ENCODE results near the gene ZNF548.
"Not testable (repeated sequence)": the region's sequence is repeated elsewhere in the genome, so short reads cannot be mapped to it uniquely, and the experiment has no call there.

The ZNF548 gene

DNA sequence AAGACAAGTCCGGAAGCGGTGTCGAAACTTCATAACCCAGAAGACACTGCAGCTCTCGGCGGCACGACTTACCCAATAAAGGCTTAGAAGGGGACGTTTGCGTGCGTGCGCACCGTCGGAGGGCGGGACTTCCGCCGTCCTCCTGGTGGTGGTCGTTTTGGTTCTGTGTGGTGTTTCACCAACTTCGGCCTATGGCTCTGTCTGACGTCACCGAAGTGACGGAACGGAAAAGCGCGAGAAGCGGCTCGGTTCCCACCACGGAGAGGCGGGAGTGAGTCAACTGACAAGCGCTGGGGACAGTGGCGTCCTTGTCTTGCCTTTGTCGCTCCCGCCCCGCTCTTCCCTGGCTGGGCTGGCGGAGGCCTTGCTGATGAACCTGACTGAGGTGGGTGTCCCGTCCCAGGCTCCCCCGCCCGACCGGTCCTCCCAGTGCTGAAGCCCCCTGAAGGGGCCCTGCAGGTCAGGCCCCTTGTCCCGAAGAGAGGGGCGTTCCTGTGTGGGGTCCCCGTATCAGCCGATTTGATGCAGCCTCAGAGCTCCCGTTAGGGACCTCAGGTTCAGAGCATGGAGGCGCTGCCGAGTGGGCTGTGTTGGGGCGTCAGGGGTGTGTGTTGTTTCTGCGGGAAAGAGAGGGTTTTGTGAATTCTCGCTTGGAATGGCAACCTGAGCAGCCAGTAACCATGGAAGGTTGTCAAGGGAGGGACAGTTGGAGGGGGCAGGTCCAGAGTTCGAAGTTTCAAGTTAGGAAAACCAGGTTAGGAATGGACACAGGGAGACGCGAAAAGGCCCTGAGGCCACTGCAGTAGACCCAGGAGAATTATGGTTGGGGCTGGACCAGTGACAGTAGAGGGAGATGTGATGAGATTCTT is at the start of gene ZNF548:
Gene ZNF548 (plus strand): TSS at position 125 of the 869 bp plus-strand sequence. CDS start 246 bp downstream, at position 371.
- DNase-seq: peak; percentile 96

DNA sequence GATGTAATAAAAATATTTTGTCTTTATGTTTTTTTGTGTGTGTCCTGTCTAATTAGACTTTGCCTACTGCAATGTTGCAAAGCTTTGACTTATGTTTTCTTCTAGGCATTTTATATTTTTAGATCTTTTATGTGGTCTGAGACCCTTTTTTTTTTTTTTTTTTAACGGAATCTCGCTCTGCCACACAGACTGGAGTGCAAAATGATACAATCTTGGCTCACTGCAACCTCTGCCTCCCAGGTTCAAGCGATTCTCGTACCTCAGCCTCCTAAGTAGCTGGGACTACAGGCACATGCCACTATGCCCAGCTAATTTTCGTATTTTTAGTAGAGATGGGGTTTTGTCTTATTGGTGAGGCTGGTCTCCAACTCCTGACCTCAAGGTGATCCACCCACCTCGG is 47.1 kb upstream of the ZNF548 start:
- DNase-seq: no peak

DNA sequence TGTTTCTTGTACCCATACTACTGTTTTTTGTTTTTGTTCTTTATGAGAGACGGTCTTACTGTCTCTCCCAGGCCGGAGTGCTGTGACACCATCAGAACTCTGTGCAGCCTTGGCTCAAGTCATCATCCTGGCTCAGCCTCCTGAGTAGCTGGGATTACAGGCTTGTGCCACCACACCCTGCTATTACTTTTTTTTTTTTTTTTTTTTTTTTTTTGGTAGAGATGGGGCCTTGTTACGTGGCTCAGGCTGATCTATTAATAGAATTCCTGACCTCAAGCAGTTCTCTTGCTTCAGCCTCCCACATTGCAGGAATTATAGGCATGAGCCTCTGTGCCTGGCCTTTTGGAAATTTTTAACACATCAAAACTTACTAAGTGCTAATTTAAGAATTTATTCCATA is 41.5 kb upstream of the ZNF548 start:
- DNase-seq: no peak

DNA sequence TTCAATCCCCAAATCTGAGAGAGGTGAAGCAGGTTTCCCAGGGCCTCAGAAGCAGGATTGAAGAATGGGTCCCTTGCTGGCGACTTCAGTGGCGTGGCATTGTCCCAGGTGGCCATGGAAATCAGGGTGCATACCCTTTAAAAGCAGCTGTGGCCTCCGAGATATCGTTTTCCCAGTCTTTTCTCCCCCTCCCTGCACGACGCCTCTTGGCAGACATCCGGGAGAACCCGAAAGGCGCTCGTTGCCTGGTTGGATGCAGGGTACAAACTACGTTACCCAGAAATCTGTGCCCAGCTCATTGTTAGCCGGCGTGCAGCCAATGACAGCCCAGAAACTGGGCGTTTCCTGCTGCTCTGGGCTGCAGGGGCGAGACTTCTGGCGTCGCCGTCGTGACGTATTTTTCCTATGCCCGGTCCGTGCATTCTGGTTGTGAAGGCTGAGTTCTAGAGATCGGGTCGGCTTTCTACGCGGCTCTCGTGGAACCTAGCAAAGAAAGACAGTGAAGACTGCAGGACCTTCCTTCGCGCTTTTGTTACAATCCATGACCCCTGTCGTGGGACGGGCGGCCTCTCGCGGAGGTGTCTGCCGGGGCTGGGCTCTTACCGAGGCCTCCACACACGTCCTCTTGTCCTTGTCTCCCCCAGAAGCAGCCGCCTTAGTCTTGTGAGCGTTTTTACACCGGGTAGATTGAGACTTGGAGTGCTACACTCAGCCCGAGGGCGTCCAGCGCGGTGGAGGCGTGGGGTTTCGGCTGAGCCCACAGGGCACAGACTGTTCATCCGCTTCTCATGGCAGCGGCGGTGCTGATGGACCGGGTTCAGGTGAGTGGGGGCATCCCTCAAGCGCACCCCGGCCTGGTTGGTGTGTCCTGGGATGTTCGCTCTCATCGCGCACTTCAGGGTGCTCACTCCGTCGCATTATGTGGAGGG is 38.5 kb upstream of the ZNF548 start, which contains the start of gene ZNF304:
Gene ZNF304 (plus strand): TSS at position 395 of the 929 bp plus-strand sequence. CDS start 394 bp downstream, at position 789.
- peak; percentile 93 for DNase-seq

DNA sequence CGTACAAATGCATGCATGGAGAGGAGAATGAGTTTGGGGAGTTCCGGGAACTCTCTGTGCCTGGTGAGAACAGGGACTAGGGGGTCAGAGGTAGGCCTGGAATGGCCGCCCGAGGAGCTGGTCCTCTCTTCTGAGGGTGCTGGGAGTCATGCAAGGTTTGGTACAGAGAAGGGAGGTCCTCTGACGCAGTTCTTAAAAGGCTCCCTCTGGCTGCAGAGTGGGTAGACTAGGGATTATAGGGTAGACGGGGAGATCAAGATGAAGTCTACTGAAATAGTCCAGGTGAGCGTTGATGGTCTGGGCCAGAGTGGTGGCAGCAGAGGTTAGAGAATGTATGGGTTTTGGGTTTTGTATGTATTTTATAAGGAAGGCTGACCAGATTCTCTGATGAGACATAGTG is 37.8 kb upstream of the ZNF548 start:
- no peak for DNase-seq

DNA sequence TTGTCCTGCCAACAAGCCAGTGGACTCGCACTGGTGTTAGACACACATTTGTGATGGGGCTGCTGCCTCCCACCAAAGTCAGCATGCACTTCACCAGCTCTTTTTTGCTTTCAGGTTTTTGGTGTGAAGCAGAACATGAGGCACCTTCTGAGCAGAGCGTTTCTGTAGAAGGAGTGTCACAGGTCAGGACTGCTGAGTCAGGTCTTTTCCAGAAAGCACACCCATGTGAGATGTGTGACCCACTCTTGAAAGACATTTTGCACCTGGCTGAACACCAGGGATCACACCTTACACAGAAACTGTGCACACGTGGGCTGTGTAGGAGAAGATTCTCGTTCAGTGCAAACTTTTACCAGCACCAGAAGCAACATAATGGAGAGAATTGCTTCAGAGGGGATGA is 33.7 kb upstream of the ZNF548 start:
- no peak for DNase-seq

DNA sequence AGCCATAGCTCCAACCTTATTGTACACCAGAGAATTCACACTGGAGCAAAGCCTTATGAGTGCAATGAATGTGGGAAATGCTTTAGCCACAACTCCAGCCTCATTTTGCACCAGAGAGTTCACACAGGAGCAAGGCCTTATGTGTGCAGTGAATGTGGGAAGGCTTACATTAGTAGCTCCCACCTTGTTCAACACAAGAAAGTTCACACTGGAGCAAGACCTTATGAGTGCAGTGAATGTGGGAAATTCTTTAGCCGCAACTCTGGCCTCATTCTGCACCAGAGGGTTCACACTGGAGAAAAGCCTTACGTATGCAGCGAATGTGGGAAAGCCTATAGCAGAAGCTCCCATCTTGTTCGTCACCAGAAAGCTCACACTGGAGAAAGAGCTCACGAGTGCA is 32.2 kb upstream of the ZNF548 start:
- DNase-seq: no peak

DNA sequence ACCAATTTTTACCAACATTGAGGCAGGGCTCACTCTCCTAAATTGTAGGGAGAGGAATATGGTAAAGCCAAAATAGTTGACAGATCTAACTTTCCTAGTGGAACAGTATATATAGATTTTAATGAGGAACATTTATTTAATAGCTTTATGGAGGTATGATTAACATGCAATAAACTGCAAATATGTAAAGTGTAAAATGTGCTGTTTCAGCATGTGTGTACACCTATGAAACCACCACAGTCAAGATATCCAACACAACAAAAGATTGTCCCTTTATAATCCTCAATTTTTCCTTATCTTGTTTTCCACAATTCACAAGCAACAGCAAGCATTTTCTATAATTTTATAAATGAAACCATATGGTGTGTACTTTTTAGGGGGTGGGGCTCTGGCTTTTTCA is 30.4 kb upstream of the ZNF548 start:
- DNase-seq: no peak

DNA sequence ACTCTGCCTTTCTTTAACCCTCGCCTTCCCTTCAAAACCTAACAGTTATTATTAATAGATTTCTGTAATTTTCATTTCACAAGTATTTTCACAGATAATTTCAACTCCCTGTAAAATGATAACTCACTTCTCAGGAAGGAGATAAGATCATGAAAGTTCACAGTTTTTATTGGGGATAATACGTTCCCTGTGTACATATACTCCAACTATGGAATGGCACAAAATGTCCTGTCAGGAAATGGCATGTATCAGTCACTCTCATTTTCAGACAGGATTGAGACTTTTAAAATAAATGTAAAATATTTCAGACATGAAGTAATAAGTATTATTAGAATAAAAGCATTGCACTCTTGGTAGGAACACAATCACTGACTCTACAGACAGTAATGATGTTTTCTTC is 27.2 kb upstream of the ZNF548 start:
- DNase-seq: no peak

DNA sequence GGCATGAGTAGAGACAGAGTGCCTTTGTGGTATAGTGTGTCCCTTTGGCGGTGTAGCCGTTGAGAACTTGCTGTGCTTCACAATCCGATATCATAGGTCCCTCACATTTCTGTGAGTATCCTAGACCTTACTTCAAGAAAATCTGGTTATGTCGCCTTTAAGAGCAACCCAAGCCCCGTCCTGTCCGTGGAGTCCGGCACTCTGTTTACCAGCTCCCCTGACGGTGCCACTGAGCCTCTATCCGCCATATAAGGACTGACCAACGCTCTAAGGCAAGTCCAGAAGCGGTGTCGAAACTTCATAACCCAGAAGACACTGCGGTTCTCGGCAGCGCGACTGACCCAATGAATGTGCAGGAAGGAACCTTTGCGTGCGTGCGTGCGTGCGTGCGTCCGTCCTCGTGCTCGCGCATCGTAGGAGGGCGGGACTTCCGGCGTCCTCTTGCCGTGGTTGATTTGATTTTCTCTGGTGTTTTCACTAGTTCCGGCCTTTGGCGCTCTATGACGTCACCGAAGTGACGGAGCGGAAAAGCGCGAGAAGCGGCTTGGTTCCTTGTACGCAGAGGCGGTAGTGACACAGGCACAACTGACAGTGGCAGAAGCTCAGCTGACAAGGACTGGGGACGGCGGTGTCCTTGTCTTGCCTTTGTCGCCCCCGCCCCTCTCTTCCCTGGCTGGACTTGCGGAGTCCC is 26.5 kb upstream of the ZNF548 start, which contains the start of the genes TRAPPC2B and ZNF547:
Gene TRAPPC2B (plus strand): TSS at position 555 of the 691 bp plus-strand sequence. CDS start 1,283 bp downstream, outside the sequence.
Gene ZNF547 (plus strand): TSS at position 555 of the 691 bp plus-strand sequence. CDS start 5,005 bp downstream, outside the sequence.
- peak; percentile 98 for DNase-seq

DNA sequence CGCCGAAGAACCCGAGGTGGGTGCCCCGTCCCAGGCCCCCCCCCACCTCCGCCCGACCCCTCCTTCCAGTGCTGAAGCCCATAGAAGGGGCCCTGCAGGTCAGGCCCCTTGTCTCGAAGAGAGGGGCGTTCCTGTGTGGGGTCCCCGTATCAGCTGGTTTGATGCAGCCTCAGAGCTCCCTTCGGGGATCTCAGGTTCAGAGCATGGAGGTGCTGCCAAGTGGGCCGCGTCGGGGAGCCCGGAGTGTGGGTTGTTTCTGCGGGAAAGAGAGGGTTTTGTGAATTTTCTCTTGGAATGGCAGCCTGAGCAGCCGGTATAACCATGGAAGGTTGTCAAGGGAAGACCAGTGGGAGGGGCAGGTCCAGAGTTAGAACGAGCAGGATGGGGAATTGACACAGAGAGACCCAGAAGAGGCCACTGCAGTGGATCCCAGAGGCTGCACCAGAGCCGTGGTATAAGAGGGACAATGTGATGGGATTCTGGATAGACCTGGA is 25.9 kb upstream of the ZNF548 start:
- DNase-seq: no peak

DNA sequence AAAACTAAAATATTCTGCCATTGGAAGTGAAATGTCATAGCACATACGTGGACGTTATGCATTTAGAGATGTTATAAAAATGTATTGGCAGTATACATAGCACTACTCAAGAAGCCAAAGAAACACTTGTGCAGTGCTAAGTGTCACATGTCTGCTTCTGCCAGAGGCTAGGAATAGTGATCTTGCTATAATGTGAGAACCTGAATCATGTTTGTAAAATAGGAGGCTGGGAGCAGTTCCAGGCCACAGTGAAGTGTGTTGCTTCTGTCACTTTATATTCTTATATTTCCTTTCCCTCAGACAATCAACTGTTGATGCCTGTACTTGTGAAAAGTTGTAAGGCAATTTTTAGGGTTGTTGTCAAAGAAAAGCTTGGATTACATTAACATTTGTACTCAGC is 22.9 kb upstream of the ZNF548 start:
- DNase-seq: no peak

DNA sequence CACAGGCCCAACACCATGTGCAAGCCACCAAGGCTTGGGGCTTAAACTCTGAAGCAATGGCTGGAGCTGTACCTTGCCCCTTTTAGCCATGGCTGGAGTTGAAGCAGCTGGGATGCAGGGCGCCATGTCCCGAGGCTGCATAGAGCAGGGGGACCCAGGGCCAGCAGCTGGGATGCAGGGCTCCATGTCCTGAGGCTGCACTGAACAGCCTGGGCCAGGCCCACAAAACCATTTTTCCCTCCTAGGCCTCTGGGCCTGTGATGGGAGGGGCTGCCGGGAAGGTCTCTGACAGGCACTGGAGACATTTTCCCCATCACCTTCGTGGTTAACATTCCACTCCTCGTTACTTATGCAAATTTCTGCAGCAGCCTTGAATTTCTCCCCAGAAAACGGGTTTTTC is 15.5 kb upstream of the ZNF548 start:
- DNase-seq: no peak

DNA sequence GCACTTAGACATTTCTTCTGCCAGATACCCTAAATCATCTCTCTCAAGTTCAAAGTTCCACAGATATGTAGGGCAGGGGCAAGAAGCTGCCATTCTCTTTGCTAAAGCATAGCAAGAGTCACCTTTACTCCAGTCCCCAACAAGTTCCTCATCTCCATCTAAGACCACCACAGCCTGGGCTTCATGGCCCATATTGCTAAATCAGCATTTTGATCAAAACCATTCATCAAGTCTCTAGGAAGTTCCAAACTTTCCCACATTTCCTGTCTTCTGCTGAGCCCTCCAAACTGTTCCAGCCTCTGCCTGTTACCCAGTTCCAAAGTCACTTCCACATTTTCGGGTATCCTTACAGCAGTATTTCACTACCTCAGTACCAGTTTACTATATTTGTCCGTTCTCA is 15.0 kb upstream of the ZNF548 start:
- DNase-seq: not testable (repeated sequence)

DNA sequence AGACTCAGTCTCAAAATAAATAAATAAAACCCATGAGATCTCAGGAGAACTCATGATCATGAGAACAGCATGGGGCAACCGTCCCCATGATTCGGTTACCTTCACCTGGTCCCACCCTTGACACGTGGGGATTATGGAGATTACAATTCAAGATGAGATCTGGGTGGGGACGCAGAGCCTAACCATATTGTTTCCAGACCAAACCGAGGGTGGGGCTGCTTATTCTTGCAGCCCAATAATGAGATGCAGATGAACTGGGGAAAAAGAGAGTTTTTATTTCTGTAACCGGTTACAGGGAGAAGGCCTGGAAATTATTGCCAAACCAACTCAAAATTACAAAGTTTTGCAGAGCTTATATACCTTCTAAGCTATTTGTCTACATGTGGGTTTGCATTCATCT is 13.5 kb upstream of the ZNF548 start:
- DNase-seq: no peak

DNA sequence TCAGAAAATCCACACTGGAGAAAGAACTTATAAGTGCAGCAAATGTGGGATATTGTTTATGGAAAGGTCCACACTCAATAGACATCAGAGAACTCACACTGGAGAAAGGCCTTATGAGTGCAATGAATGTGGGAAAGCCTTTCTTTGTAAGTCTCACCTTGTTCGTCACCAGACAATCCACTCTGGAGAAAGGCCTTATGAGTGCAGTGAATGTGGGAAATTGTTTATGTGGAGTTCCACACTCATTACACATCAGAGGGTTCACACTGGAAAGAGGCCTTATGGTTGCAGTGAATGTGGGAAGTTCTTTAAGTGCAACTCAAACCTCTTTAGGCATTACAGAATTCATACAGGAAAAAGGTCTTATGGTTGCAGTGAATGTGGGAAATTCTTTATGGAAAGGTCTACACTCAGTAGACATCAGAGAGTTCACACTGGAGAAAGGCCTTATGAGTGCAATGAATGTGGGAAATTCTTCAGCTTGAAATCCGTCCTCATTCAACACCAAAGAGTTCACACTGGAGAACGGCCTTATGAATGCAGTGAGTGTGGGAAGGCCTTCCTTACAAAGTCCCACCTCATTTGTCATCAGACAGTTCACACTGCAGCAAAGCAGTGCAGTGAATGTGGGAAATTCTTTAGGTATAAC is 12.0 kb upstream of the ZNF548 start:
- no peak for DNase-seq

DNA sequence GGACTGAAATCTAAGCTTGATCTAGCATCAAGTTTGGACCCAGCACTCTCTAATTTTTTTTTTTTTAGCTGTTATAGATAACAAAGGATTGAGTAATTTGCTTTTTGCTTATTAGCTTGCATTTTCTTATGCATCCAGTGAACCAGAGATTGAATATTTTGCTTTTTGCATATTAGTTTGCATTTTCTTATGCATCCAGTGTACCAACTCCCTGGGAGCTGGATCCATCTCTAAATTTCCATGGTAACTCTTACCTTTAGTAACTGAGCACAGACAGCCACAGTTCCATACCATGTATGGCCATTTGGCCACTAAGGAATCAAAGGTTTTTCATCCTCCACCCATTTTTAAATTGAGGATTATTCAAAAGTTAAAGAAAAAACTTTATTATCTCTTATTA is 8.7 kb upstream of the ZNF548 start:
- no peak for DNase-seq

DNA sequence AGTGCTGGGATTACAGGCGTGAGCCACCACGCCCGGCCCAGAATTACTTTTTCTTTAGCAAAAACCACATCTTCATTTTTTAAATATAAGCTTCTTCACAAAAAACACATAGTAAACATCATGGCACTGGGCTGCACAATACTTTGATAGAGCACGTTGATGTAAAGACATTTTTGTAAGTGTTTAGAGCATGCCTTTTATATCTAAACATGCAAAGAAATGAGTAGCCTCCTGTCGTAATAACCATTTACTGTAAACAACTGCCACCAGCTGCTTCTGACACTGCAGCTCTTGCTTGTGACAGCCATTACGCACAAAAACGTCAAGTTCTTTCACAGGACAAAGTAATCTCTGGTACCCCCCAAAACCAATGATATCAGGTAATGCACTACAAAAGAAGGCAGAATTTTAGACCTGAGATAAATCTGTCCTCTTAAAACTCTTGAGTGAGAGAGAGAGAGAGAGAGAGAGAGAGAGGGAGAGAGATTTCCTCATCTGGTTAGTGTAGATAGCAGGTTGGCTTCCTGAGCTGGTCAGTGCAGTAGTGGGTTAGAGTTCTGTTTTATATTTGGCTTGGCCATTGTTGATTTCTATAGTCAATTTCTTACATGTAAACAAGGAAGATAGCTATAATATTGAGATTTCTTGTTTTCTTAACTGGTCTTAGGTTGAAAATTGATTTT is 6.7 kb upstream of the ZNF548 start:
- no peak for DNase-seq

DNA sequence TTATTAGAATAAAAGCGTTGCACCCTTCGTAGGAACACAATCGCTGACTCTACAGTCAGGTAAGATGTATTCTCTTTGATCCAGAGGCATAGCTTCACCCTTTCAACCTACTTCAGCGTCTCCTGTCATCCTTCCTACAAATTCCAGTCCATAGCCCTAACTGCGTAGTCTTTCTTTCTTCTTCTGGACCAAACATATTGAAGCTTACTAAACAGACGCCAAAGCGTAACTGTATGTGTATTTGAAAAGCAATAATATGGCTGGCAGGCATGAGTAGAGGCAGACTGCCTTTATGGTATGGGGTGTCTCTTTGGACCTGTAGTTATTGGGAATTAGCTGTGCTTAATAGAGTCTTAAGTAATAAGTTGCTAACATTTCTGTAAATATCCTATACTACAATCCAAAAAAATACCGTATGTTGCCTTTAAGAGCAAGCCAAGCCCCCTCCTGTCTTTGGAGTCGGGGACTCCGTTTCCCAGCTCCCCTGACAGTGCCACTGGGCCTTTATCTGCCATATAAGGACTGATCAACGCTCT is 392 bp upstream of the ZNF548 start:
- no peak for DNase-seq

DNA sequence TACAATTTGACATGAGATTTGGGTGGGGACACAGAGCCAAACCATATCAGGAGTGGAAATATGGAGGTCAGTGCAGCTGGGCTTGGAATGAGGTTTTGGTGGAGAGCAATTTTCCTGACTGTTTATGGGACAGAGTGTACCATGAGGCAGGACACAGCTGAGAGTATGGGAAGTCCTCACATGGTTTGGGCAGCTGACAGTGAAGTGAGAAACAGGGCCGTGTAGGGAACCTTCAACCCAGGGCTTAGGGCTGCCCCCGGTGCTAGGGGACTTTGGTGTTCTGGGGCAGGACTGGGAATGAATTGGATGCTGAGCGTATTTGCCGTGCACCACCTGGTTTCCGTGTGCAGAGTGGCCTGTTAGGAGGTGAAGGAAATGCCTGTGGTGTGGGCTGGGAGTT is 6.1 kb downstream of the ZNF548 start:
- no peak for DNase-seq

DNA sequence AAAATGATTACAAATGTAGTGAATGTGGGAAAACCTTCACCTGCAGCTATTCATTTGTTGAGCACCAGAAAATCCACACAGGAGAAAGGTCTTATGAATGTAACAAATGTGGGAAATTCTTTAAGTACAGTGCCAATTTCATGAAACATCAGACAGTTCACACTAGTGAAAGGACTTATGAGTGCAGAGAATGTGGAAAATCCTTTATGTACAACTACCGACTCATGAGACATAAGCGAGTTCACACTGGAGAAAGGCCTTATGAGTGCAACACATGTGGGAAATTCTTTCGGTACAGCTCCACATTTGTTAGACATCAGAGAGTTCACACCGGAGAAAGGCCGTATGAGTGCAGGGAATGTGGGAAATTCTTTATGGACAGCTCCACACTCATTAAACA is 9.2 kb downstream of the ZNF548 start:
- DNase-seq: no peak

Data from activated CD4-positive, alpha-beta T cell treated with anti-CD3 and anti-CD28 coated beads, Interleukin-2, Interleukin-6, amounts not matched to agents 100 ng/mL and 50 ng/mL, durations not matched to agents 16 hours and 8 hours (primary cell).